GM19395 (cell line): ENCODE data around the gene NYNRIN.
A peak's percentile ranks its signal among the peaks of the same experiment; 100 is the strongest.
"Not testable (repeated sequence)": the region's sequence is repeated elsewhere in the genome, so short reads cannot be mapped to it uniquely, and the experiment has no call there.

Experiments used
- ATAC-seq: cut with Tn5 transposase; IDR thresholded peaks from one replicate; pipeline ENCODE4 v1.9.1; 2021; ENCODE audit warnings: mild to moderate bottlenecking, moderate library complexity; ENCODE audit not compliant: unreplicated experiment

The NYNRIN gene

DNA sequence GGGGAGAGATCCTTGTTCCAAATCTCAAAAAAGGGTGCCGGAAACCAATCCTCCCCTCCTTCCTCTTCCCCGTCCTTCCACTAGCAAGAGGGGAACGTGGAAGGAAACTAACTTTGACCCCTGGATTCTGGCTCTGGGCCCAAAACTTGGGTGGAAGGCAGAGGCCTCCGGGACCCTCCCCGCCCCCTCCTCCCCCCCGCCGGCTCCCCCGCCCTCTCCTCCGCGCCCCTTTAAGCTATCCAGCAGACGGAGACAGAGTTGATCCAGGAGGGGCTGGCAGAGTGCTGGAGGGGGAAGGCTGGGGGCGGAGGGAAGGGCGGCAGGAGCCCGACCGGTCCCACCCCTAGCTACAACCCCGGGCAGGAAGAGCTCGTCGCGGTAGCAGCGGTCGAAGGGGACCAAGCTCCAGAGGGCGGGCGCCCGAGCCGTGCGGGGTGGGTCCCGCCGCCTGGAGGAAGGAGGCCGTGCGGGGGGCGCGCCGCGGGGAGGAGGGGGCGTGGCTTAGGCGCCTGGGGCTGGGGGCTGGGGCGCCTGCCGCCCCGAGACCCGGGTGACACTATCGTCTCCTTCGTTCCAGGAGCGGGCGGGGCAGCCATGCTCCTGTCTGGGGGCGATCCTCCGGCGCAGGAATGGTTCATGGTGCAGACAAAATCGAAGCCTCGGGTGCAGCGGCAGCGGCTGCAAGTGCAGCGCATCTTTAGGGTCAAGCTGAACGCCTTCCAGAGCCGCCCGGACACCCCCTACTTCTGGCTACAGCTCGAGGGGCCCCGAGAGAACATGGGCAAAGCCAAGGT is at the start of gene NYNRIN:
TSS of gene NYNRIN (plus strand) at position 351 of the 794 bp plus-strand sequence. CDS start at position 595, 244 bp downstream.
- no peak for ATAC-seq

DNA sequence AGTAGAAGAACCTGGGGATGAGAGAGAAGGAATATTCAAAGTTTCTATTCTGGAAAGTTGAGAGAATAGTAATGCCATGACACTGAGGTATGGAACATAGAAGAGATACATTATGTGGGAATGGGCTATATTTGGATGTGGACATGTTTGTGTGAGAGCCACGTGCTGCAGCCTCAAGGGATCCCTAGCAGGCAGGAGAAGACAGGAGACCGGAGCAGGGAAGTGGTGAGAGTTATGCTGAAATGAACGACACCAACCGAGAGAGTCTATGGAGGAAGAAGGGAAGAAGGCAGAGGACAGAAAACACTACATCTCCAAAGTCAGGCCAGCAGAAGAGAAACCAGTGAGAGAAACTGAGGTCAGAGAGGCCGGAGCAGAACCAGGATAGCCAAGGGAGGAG is 49.1 kb upstream of the NYNRIN start:
- ATAC-seq, result no peak

DNA sequence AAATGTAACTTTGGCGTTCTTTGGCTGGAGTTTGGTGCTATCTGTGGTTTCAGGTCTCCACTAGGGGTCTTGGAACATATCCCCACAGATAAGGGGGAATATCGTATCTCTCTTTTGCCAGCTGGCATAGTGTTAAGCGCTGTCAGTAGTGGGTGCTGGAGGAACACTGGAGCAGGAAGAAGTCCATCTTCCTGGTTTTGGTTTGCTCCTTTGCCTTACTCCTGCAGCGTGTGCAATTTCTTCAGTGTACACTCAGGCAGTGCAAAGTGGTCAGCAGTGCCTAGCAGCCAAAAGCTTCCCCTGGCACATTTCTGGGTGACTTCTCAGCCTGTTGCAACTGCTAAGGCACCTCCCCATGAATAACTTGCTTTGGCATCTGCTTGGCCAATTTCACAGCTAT is 47.3 kb upstream of the NYNRIN start:
- ATAC-seq, result no peak

DNA sequence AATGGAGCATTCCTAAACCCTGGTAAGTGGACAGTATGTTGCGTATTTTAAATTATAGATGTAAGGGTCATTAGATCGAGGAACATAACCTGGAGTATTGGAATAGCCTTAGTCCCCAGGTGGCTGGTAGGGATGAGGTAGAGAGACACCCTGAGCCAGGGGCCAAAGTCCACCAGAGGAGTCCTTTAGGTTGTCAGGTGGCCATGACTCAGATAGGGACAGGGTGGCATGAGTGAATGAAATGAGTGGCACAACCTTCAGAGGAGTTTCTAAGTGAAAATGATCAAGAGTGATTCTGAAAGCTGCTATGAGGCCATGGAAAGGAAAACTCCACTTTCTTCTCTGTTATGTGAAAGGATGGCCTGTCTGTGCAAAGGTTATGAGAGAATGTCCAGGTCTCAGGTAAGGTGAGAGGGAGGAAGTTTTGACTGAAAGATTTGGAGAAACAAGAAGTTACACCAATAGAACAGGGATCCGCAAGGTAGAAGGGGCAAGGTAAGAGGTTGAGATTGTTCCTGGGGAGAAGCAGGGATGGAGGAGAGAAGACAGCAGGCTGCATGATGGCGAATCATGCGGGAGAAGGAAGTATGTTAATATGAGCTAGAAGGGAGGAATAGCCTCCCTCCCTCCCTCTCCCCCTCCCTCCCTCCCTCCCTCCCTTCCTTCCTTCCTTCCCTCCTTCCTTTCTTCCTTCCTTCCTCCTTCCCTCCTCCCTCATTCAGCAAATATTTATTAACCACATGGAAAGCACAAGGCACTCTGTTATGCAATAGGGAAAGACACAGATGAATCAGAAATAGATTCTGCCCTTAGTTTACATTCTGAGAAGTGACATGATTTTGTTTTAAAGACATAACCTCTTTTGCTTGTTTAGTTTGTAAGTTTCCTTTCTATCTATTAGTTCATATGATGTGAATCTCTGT is 45.0 kb upstream of the NYNRIN start:
- ATAC-seq, result no peak

DNA sequence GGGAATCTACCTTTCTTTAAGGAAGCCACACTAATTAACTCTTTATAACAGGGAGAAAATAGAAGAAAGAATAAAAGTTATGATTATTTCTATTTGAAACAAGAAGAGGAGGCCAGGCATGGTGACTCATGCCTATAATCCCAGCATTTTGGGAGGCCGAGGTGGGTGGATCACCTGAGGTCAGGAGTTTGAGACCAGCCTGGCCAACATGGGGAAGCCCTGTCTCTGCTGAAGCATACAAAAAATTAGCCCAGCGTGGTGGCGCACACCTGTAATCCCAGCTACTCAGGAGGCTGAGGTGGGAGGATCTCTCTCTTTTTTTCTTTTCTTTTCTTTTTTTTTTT is 44.3 kb upstream of the NYNRIN start:
- ATAC-seq, result not testable (repeated sequence)

DNA sequence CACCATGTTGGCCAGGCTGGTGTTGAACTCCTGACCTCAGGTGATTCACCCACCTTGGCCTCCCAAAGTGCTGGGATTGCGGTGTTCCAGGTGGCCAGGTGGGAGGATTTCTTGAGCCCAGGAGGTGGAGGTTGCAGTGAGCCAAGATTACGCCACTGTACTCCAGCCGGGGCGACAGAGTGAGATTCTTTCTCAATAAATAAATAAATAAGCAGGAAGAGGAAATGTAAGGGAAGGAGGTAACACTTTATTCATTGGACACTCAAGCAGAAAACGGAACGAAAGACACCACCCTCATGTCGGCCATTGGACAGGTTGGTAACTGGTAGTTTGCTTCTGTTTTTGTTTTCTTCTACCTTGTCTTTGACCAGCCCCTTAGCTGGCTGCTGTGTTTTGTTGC is 43.8 kb upstream of the NYNRIN start:
- ATAC-seq, result no peak

DNA sequence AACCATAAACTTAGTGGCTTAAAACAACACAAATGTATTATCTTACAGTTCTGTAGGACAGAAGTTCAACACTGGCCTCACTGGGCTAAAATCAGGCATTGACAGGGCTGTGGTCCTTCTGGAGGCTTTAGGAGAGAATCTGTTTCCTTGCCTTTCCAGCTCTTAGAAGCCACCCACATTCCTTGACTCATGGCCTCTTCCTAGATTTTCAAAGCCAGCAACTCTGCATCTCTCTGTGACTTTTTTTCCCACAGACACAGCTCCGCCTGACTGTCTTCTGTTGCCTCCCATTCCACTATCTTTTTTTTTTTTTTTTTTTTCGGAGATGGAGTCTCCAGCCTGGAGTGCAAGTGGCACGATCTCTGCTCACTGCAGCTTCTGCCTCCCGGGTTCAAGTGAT is 42.6 kb upstream of the NYNRIN start:
- ATAC-seq, result no peak

DNA sequence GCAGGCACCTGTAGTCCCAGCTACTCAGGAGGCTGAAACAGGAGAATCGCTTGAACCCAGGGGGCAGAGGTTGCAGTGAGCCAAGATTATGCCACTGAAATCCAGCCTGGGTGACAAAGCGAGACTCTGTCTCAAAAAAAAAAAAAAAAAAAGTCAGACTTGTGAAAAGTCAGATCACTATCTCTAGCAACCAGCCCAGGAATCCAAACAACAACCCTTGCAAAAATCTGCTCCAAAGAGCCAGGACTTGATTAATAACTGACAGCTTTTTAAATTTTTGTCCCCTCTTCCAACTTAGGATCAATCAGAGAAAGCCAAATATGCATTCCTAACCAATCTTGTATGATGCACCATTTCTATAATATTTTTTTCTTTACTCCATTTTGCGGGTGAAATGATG is 38.5 kb upstream of the NYNRIN start:
- no peak for ATAC-seq

DNA sequence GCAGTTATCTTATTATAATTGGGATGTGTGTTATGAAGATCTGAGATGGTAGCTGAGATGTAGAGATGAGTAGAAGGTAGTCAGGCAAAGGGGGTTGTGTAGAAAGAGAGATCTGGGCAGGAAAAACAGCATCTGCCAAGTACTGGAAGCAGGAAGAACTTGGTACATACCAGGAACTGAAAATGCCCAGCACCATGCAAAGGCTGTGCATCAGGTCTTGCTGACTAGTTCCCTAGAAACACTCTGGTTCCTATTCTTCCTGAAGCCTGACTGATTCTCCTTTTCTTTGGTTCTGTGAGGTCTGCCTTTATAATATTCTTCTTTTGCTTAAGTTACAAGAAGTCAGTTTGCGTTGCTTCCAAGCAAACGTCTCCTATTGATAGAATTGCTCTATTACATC is 37.5 kb upstream of the NYNRIN start:
- no peak for ATAC-seq

DNA sequence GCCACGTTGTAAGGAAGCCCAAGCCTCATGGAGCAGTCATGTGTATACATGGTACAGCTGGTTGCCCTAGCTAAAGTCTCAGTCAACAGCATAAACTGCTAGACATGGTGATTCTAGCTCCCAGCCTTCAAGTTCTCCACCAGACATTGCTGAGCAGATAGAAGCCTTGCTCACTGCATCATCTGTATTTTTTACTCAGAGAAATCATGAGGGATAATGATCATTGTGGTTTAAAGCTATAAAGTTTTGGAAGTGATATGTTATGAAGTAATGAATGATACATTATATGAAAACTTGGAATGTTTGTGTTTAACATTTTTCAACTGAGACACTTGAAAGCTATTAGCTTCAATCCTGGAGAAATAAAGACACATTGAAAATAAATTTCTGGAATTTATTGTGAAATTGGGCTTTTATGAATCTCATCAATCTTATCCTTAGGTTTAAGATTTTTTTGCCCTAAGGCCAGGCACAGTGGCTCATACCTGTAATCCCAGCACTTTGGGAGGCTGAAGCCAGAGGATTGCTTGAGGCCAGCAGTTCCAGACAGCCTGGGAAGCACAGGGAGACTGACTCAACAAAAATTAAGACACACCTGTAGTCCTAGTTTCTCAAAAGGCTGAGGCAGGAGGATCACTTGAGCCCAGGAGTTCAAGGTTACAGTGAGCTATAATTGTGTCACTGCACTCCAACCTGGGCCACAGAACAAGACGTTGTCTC is 36.4 kb upstream of the NYNRIN start:
- no peak for ATAC-seq

DNA sequence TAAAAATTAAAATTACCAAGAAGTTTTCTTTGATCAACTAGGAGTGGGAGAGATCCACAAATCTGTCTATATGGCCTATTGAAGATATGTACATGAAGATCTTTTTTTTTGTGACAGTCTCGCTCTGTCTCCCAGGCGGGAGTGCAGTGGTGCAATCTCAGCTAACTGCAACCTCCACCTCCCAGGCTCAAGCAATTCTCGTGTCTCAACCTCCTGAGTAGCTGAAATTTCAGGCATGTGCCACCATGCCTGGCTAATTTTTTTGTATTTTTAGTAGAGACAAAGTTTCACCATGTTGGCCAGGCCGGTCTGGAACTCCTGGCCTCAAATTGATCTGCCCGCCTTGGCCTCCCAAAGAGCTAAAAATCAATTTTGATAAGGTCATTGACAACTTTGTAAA is 35.4 kb upstream of the NYNRIN start:
- no peak for ATAC-seq

DNA sequence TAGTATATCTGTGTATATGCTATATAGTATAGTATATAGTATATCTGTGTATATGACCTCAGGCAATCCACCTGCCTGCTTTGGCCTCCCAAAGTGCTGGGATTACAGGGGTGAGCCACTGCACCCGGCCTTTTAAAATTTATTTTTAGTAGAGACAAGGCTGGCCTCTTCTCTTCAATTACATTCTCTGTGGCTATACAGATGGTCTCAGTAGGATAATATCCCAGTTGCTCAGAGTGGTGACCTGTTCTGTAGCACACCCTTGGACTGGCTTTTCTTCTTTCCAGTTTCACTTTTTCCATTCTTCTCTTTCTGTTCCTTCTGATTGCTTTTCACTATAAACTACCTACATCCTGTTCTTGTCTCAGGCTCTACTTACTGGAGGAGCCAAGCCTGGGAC is 34.0 kb upstream of the NYNRIN start:
- no peak for ATAC-seq

DNA sequence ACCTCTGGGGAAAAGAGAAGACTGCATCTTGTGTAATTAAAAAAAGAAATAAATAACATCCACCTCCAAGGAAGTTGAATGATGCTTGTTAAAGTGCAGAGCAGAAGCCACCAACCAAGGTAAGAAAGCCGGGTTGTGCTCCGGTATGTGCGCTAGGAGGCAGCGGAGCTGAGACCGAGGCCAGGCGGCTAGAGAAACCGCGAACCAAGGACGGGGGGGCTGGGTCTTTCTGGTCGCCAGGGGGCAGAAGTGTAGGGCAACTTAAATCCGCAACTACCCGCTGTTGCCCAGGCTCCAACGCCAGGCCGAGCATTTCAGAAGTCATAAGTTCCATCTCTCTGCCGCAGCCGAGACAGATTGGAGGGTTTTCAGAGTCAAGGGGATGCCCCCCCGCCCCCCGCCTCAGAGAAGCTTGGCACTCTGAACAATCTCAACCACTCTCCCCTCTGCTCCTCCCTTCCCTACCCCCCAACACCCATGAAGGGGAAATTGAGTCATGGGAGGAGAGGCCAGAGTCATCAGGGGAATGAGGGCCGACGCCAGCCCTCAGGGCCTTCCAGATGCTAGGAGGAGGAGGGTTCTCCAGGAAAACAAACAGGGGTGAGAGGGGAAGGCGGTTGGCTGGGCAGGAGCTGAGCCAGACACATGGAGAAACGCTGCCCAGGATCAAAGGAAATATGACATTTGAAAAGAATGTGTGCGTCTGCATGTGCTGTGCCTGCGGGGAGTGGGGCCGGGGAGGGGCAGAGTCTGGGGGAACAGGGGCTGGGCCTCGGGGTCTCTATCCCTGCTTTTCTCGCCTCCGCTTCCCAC is 33.0 kb upstream of the NYNRIN start:
- no peak for ATAC-seq

DNA sequence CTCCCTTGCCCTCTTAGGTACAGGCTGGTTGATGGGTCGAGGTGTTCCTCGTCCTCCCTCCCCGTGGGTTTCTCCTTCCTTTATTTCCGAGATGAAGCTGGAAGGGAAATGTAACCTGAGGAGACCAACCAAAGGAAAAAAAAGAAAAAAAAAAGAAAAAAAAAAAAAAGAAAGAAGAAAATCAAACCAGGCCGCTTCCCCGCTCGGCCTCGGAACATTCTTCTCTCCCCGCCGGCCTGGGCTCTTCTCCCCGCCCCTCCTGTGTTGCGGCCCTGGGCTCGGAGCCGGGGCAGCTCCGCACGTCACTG is 32.4 kb upstream of the NYNRIN start:
- no peak for ATAC-seq

DNA sequence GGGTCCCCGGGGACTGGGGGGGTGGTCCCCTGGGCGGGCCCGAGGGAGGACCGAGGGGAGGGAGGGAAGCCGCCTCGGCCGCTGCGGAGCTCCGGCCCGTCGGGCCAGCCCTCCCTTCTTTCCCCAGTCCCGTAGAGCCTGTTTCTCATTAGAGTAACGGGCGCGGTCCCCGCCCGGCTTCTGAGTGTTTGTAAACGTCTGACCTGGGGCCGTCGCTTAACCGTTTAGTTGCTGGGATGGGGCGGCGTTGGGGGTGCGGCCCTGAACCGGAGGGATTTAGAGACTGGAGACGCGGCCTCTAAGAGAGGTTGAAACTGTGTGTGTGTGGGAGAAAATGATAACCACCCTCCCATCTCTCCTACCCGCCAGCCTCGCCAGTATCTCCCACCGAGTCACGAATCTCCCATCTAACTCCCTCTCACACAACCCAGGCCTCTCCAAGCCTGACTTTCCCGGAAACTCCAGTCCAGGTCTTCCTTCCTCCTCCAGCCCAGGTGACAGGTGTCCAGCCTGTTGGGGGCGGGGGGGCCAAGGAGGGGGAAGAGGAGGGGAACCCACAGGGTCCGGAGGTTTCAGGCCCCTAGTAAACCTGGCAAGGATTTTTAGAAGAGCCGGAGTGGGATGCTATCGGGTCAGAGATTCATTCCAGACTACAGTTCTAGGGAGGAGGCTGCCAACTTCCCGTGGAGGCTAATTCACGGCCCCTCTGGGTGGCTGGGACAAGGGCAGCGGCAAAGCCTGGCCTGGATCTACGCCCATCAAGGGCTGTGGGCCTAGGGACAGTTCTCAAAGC is 31.9 kb upstream of the NYNRIN start:
- ATAC-seq, result peak; percentile 72

DNA sequence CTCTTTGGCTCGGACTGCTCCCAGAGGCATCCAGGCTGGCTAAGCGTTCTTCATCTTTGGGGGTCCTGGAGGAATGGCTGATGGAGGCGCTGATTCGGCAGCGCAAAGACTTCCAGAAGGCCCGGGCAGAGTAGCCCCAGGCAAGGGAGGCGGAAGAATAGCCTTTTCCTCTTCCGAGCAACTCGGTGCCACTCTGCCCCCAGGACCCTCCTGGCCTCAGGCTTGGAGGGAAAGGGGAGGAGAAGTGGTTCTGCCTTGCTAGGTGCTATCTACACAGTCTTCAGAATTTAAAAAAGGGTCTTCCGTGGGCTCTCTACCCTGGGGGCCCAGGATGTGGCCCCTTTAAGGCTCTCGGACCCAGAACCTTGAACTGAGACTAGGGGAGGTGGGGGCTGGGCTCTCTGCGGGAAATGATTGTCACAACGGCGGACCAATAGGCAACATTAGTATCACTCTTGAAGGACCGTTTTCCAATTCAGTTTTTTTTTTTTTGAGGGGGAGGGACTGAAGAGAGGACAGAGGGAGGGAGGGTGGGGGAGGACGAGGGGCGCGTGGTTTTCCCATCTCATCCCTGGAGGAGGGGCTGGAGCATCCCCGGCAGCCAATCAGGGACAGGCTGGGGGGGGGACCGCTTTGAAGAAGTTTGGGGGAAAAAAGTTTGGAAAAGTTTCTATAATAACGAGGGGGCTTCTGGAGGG is 31.1 kb upstream of the NYNRIN start, which contains the start of gene NFATC4:
TSS of gene NFATC4 (plus strand) at position 671 of the 698 bp plus-strand sequence. CDS start 157 bp downstream, outside the sequence.
- peak; percentile 15 for ATAC-seq

DNA sequence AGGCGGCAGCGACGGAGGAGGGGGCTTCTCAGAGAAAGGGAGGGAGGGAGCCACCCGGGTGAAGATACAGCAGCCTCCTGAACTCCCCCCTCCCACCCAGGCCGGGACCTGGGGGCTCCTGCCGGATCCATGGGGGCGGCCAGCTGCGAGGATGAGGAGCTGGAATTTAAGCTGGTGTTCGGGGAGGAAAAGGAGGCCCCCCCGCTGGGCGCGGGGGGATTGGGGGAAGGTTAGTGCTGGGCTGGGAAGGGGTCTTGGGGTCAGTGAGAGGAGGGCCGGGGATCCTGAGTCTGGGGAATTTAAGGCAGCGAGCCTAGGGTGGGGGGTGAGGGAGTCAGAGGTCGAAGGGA is 30.6 kb upstream of the NYNRIN start:
- ATAC-seq, result no peak

DNA sequence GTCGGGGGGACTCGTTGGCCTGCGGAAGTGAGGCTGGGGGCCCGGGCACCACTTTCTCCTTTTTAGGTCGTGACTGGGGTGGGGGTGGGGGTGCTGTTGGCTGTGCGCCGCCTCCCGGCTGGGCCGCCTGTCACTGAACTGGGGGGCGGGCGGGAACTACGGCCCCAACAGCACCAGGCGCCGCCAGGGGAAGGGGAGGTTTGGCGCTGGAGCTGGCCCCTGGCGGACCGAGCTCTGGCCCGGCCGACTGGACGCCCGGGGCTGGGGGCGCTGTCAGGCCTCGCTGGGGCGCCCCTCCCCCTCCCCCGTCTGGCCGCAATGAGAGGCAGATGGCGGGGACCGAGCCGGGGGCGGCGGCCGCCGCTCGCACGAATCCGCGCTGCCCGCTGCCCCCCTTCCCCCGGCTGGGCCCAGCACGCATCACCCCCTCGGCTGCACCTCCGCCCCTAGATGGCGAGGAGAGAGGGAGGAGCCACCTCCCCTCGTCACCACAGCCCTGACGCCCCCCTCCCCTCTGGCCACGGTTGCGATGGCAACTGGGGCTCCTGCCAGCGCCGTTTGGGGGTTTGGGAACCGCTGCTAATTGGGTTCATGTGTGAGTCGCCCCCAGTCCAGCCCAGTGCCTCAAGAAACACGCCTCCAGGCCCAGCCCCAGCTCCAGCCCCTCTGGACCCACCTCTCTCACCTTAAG is 30.1 kb upstream of the NYNRIN start:
- no peak for ATAC-seq

DNA sequence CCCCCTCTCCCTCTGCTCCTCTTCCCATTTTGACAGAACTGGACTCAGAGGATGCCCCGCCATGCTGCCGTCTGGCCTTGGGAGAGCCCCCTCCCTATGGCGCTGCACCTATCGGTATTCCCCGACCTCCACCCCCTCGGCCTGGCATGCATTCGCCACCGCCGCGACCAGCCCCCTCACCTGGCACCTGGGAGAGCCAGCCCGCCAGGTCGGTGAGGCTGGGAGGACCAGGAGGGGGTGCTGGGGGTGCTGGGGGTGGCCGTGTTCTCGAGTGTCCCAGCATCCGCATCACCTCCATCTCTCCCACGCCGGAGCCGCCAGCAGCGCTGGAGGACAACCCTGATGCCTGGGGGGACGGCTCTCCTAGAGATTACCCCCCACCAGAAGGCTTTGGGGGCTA is 29.3 kb upstream of the NYNRIN start:
- no peak for ATAC-seq
